Spleen (tissue), 7 donors: ENCODE results near the gene DPF3.

ENCODE experiments used
- CTCF ChIP-seq, 11 experiments: fragments of 200-600 bp in 7 of 11; fragments of 450-650 bp in 4 of 11; sonication (generic) in 4 of 11; IDR thresholded peaks in 8 of 11; conservative IDR thresholded peaks in 3 of 11; 1 replicate in 7 of 11; 2 replicates in 4 of 11; pipeline versions ENCODE4 v1.4.0 to v1.8.0; 2016 to 2021; ENCODE audit warnings: antibody characterized with exemption in 11 of 11, inconsistent platforms in 4 of 11, mild to moderate bottlenecking in 1 of 11
- POLR2A ChIP-seq, 3 donors: fragments of 450-650 bp; IDR thresholded peaks; one replicate each; pipeline ENCODE4 v1.5.1; 2017; ENCODE audit warnings: antibody characterized with exemption in 3 of 3, mild to moderate bottlenecking in 1 of 3
- POLR2AphosphoS5 ChIP-seq, 3 donors: sonication (generic); formaldehyde crosslinking; IDR thresholded peaks; one replicate each; pipeline ENCODE4 v1.5.1; 2017; ENCODE audit warnings: antibody characterized with exemption in 3 of 3
- donor health status: DM: no; HTN: no; CAD: no; lungs with moderate emphysema.
- donor health status: DM: no; HTN: no; CAD: no.
- donor health status: DM: no; HTN: no; CAD: no.

GRCh38 chr14:72863216-72864006 is 30.5 kb downstream of the DPF3 start:
- TF ChIP-seq CTCF (IDR thresholded peaks at IDR 0.05 in 8 of 11, conservative IDR thresholded peaks at IDR 0.05 in 3 of 11) (no peak), POLR2A (IDR thresholded peaks at IDR 0.05) (no peak), POLR2AphosphoS5 (IDR thresholded peaks at IDR 0.05) (no peak)
